Inflammatory macrophage treated with lipopolysaccharide for 1 hour (primary cell): ENCODE measurements around the gene DRC1.
"Not testable (repeated sequence)": the region's sequence is repeated elsewhere in the genome, so short reads cannot be mapped to it uniquely, and the experiment has no call there.

ENCODE experiments used
- DNase-seq, 2 donors: peaks; one replicate each; pipeline ENCODE4 v3.0.0-alpha.2; 2020 to 2022

The DRC1 gene

DNA sequence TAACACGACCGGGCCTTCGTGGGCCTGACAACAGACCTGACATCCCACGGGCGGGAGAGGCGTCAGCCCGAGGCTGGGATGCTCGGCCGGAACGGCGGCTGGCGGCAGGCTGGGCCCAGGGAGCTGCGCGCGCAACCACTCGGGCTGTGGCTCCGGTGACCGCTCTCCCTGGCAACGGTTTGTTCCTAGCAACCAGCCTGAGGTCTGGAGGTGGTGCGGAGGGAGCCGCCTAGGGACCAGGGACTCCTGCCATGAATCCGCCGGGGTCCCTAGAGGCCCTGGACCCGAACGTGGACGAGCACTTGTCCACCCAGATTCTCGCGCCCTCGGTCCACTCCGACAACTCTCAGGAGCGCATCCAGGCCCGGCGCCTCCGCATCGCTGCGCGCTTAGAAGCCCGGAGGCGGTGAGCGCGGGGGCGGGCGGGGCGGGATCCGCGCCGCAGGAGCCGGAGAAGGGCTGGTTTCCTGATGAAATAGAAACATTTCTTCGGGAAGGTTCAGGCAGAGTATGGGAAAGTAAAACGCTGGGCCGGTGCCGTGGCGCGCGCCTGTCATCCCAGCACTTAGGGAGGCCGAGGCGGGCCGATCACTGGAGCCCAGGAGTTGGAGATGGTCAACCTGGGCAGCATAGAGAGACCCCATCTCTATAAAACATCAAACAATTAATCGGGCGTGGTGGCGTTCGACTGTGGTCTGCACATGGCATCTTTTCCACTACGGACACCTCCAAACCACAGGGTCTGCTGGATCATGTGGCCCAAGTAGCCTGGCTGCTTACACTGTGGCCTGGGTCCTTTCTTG is at the start of gene DRC1:
Gene DRC1, plus strand, starts transcription at position 182 of the 803 bp plus-strand sequence. Its CDS starts 70 bp downstream, at position 252.
- DNase-seq, result peak; percentile 37 to 55

DNA sequence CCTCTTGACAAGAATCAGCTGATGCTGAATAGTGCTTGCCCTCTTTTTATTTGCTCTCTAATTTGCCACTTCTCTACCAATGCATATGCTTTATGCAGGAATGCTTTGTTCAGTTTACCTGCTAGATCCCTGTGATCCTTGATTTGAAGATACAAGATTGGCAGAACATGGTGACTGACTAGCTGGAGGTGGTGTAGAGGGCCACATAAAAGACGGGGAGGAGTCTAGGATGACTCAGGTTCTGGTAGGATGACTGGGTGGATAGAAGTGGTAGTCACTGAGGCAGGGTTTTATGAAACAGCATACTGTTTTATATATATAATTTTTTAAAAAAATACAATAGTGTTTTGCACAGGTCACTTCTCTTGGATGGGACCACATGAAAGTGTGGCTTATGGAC is 48.8 kb upstream of the DRC1 start:
- DNase-seq, result peak; percentile 23 to 28

DNA sequence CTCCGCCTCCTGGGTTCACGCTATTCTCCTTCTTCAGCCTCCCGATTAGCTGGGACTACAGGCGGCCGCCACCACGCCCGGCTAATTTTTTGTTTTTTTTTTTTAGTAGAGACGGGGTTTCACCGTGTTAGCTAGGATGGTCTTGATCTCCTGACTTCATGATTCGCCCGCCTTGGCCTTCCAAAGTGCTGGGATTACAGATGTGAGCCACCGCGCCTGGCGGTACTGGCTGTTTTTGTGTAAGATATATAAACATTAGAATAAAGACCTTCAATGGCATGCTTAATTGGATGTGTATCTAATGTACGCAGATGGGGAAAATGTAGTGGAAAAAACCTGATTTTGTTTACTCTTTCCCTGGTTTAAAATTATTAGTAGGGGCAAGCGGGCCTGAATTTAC is 47.3 kb upstream of the DRC1 start:
- DNase-seq, result not testable (repeated sequence)

DNA sequence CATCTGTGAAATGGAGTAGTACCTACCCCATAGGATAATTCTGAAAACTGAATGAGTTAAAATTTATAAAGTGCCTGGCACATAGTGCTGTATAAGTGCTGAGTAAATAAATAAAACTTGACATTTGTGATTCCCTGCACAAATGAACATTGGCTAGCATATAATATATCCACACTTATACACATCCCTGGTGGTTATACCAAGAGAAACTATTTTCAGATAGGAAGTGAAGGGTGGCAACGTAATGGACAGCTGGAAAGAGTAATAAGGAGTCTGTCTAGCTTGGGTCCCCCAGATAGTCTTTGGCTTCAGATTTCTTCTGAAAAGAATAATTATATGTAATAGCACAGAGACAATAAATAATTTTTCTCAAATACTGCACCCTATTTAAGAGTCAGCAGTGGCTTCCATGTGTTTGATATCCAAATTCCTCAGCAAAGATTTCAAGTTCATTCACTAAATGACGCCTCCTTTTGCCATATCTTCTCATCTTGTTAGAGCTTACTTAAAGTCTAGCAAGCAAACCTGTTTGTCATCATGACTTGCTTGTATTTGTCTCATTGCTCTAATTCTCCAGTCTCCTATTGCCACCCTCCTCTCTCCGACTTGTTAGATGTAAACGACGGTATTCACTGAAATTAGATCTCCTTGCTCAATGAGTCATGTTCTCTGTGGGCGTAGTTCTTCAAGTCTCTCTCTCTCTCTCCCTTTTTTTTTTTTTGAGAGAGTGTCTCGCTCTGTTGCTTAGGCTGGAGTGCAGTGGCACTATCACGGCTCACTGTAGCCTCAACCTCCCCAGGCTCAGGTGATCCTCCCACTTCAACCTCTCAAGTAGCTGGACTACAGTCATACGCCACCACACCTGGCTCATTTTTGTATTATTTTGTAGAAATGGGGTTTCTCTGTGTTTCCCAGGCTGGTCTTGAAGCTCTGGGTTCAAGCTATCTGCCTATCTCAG is 46.4 kb upstream of the DRC1 start:
- peak; percentile 44 to 79 for DNase-seq

DNA sequence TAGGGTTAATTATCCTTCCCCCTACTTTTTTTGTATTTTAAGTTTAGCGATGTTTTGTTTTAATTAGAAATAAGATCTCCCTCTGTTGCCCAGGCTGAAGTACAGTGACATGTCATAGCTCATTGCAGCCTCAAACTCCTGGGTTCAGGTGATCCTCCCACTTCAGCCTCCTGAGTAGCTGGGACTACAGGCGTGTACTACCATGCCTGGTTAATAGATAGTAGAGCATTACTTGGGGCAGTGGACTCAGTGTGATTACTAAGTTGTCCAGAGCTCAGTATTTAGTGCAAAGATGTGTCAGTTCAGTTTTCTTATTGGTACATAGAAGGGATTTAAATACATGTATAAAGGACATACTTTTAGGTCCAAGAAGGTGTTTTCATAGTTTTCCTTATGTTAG is 45.6 kb upstream of the DRC1 start:
- DNase-seq, result no peak

DNA sequence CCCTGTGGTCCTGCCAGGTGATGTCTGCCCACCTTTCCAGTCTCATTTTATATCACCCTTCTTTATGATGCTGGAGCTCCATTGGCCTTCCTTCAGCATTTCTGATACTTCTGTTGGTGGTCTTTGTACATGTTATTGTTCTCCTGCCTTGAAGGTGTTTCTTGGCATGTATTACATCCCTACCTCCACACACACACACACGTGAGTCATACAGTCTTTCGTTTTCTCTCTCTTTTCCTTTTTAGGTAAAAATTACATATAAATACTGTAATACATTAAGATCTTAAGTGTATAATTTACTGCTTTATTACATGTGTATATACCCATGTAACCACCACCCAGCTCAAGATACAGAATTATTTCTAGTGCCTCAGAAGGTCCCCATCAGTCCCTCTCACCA is 44.9 kb upstream of the DRC1 start:
- no peak for DNase-seq

DNA sequence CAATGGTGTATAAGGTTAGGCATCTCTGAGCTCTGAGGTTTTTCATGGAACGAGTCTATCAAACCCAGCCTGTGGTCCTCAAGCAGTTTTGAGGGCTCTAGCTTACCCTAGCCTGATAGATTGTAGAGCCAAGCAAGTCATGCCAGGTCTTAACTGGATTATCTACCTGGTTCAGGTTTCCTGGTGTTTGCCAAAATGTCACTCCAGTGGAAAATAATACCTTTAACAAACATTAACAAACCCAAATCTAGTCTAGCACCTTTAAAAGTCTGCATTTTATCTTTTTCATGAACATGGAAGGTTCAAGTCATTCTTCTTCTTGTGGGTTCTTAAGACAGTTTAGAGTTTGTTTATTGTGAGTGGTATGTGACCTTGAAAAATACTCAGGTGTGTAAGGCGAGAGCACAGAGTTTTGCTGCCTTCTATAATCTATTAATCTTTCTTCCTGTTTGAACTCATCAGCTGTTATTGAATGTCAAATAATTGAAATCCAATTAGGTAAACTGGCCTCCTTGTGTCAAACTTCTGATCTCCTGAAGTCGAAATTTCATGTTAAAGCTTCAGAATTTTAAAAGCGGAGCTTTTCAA is 41.7 kb upstream of the DRC1 start:
- DNase-seq, result no peak

DNA sequence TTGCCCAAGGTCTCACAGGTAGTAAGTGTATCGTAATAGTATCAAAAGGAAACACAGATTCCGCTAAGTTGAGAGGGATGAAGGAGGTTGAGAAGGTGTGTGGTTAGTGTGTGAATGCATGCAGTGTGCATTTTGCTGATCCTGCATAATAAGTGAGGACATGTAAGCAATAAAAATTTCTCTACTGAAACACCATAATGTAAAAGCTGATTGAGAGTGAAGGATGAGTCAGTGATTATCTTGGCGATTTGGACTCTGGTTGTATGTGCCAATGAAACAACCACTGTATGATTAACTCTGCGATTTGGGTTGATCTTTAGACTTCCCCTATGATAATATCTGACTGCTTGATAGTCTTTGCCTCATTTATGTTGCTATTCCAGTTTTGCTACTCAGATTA is 38.4 kb upstream of the DRC1 start:
- no peak for DNase-seq

DNA sequence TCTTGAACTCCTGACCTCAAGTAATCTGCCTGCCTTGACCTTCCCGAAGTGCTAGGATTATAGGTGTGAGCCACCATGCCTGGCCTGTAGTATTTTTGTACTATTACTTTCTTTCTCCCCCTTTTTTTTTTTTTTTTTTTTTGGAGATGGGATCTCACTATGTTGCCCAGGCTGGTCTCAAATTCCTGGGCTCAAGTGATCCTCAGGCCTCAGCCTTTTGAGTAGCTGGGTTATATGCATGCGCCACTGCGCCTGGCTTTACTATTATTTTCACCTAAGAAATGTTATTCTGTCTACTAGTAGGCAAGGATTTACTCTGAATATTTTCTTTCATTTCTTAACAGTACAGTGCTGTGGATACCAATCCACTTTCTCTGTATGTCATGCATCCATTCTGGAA is 37.8 kb upstream of the DRC1 start:
- DNase-seq, result no peak

DNA sequence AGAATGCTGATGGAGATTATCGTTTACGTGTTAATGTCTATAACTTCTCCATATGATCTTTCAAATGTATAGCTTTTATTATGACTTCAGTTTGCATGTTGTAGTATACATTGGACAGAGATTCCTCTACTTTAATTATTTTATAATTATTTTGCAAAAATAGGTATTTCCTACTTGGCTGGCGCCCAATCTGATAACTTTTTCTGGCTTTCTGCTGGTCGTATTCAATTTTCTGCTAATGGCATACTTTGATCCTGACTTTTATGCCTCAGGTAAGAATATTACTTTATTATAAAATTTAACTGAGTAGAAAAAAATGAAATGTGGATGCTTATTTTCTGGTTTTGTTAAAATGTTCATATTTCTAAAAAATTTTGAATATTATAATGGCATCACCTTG is 37.1 kb upstream of the DRC1 start:
- no peak for DNase-seq

DNA sequence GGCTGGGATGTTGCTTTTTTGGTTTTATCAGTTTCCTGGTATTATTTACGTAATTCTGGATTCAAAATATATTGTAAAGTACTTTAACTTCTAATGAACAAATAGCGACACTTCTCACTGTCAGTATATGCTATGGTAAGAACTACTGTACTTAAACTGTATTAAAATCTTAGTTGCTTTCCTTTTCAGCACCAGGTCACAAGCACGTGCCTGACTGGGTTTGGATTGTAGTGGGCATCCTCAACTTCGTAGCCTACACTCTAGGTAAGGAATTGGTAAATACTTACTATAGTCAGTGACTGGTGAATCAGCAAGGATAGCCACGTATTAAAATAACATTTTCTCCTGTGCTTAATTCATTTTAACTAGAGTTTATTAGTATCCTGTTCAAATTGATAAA is 34.8 kb upstream of the DRC1 start:
- DNase-seq, result no peak

DNA sequence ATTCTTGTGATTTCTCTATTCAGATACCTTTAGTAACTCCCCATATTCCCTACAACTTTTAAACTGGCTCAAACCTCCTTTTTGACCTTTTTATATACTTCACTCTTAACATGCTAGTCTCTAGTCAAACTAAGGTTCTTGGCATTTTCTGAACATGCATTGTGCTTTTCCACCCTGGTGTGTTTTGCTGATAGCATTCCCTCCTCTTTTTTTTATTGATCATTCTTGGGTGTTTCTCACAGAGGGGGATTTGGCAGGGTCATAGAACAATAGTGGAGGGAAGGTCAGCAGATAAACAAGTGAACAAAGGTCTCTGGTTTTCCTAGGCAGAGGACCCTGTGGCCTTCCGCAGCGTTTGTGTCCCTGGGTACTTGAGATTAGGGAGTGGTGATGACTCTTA is 32.1 kb upstream of the DRC1 start:
- DNase-seq, result not testable (repeated sequence)

DNA sequence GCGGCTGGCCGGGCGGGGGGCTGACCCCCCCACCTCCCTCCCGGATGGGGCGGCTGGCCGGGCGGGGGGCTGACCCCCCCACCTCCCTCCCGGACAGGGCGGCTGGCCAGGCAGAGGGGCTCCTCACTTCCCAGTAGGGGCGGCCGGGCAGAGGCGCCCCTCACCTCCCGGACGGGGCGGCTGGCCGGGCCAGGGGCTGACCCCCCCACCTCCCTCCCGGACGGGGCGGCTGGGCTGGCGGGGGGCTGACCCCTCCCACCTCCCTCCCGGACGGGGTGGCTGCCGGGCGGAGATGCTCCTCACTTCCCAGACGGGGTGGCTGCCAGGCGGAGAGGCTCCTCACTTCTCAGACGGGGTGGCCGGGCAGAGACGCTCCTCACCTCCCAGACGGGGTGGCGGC is 30.8 kb upstream of the DRC1 start:
- DNase-seq, result not testable (repeated sequence)

DNA sequence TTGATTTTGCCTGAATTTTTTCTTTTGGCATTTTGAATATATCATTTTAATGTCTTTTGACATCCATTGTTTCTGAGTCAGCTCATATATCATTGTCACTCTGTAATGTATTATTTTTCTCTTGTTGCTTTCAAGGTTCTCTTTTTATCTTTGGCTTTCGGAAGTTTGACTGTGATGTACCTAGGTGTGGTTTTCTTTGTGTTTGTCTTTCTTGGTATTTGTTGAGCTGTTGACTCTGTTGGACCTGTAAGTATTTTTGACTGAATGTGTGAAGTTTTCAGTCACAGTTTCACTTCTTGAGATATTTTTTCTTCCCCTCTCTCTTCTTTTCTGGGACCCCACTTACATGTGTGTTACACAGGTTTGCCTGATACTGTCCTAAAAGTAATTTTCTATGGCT is 24.9 kb upstream of the DRC1 start:
- no peak for DNase-seq

DNA sequence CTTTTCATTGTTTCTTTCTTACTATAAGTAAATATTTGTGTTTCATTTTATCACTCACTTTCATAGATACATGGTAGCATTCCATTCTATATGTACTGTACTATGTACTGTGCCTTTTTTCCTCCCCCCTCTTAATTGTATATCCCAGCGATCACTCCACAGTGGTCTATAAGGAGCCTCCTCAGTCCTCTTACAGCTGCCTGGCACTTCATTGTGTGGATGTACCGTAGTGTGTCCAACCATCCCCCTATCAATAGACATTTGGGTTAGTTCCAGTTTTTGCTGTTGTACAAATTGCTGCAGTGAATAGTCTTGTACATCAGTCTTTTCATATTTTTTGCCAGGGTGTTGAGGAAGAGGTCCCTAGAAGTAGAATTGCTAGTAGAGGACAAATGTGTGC is 21.4 kb upstream of the DRC1 start:
- DNase-seq, result no peak

DNA sequence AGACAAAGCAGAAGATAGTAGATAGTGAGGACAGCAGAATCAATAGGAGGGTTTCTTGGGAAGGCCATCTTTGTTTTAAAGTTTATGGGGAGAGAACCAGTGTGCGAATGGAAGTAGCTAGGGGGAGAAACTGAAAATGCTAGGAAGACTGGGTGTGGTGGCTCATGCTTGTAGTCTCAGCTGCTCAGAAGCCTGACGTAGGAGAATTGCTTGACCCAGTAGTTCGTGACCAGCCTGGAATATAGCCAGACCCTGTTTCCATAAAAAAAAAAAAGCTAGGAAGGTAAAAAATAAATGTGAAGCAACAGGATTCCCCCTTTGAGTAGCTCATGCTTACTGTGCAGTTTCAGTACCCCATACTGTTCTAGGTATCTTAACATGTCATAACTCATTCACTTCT is 19.2 kb upstream of the DRC1 start:
- DNase-seq, result no peak

DNA sequence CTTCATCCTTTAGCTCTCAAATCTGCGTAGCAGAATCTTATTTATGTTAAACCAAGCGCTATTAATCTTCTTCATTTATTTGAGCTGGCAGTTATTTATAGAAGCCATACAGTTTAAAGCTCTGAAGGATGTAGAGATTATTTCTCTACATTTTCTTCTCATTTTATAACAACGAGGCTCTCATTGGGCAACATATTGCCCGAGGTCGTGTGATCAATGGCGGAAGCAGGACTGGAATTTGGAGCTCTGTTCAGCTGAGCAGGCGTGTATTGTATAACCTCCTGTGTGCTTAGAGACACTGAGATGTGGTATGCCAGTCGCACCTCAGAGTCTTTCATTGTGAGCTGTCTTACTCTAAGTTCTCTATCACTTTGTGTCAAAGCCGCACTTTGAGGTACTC is 17.5 kb upstream of the DRC1 start:
- no peak for DNase-seq

DNA sequence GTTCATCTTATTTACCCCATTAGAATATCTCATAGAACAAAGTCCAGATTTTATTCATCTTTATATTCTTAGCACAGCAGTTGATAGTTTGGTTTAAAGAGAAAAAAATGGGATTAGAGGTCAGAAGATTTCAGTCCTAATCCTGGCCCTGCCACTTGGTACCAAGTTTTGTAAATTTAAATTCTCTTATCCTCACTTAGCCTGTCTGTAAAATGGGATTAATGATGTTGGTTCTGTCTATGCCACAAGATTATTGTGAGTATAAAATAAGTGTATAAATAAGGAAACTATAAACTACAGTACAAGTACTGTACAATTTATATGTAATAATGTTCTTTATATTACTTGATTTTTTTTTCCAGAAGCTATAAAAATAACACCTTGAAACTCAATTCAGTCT is 17.1 kb upstream of the DRC1 start:
- DNase-seq, result no peak

DNA sequence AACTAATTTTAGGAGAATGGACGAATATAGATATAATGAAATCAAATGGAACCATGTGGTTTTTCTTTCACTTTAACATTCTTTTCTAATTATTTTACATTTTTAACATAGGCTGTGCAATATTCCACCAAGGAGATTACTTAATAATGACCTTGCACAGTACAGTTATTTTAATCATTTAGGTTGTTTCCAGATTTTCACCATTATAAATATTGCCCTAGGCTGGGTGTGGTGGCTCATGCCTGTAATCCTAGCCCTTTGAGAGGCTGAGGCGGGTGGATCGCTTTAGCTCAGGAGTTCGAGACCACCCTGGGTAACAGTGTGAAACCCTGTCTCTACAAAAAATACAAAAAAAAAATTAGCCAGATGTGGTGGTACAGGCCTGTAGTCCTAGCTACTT is 14.5 kb upstream of the DRC1 start:
- DNase-seq, result no peak

DNA sequence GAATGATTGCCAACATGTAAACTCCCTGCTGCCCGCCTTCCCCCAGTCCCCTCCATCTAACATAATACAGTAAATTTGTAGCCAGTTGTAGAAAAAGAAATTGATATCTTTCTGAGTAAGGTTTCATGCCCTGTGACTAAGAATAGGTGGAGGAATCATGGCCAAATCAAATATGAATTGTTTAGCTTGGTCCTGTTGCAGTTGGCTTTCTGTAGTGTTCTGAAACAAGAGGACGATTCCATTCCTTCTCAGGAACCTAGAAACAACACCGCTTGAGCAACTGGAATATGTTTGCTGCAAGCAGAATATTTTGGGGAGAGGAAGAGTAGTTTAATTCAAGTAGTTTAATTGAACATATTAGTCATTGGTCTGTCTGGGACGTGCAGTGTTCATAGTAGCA is 7.0 kb upstream of the DRC1 start:
- no peak for DNase-seq

DNA sequence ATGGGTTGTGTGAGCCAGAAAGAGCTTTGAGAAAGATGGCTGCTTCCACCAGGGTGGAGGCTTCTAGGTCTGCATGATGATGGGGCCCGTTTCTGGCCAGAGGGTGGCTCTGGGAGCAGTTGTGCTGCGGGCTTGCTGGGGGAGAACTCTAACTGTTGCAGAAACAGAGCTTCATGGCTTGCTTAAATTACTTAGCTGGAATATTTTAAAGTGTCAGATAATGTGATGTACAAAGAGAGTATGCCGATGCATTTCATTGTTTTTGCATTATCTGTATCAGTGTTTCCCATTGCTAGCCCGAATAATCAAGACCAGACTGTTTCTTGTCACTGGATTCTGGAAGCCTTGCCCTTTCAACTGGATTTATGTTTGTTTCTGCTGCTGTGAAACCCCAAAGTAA is 6.3 kb upstream of the DRC1 start:
- DNase-seq, result no peak

DNA sequence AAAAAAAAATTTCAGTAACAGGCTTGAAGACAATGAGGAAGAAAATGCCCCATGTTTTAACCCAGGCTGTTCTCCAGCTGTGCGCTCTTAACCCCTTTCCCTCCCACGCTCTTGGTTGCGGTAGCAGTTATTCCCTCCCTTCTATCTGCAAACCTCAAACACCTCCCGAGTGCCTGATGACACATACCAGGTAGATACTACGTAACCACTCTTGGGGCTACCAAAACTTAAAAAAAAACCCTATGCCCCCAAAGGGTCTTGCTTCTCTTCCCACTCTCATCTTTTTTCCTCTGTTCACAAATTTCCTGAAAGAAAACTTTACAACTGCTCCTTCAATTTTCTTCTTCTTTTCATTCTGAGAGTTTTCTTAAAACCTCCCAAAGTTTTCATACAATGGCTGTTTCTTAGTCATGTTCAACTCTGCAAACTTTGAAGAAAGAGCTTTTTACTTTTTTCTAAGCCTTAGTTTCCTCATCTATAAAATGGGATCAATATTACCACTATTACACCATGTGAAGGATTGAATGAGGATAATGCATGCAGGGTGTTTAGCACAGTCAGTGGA is 4.9 kb upstream of the DRC1 start:
- DNase-seq, result no peak

DNA sequence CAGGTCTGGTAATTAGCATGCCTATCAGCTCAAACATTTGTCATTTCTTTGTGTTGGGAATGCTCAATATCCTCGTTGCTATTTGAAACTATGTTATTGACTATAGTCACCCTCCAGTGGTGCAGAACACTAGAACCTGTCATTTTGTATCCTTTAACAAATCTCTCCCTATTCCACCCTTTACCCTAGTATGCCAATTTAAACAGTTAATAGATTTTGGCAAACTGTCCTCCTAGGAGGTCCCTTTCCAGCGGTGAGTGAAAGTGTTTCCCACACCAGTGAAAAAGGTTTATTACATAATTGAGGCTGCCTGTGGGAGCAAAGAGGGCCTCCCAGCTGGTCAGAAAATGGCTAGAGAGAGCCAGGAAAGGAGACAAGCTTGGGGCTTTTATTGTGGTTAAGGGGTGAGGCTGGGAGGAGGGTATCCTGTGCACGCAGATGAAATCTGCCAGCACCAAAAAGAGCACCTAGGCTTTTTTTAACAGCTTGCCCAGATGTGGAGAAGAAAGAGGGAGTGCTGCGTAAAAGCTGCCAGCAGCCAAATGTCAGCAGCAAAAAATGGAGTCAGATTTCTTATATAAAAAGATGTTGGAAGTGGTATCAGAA is 1.8 kb upstream of the DRC1 start:
- no peak for DNase-seq
